ENCODE data around the gene NDST3.
"Not testable (repeated sequence)": the region's sequence is repeated elsewhere in the genome, so short reads cannot be mapped to it uniquely, and the experiment has no call there.

NDST3 gene

DNA sequence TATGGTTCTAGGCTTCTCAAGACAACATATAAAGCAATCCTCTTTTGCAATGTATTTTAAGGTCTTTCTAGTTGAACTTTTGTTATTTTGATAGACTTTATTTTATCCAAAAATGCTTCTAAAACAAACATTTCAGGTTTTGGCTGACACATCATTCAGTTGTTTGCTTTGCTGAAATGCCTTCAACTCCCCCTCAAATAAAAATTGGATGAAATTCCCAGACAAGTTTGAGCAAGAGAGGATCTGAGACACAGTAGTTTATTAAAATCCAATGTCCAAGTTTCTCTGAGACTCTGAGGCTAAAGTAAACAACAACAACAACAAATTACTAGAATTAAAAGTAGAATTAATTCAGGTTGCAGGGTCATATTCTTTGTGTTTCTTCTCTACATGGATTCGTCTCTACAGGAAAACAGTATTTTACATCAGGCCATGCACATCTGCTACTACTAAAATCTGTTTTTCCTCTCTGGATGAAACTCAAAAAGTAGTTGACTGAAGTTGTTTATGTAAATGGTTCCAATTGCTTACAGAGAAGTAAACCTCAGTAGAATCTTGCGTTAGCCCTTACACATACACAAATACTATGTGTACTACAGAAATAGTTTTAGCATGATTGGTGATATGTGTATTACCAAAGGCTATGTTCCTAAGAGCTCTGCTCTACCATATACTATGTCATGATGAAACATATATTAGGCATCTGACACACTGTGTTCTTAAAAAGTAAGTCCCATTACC, 253.6 kb downstream of the NDST3 start:
- Histone ChIP-seq H3K27me3 (ENCODE audit: insufficient read depth, poor library complexity, severe bottlenecking) (no peaks in the 10 kb centered on the region), H3K27ac (replicated peaks) (no peak overlapping the region), H3K4me3 (replicated peaks; ENCODE audit: insufficient read depth, low read length) (no peak overlapping the region)
- DNase-seq (ENCODE audit: low read depth in 1 of 2, low spot score in 1 of 2): no peak
- TF ChIP-seq POLR2AphosphoS5 (IDR thresholded peaks at IDR 0.05; ENCODE audit: low read depth): no peak

DNA sequence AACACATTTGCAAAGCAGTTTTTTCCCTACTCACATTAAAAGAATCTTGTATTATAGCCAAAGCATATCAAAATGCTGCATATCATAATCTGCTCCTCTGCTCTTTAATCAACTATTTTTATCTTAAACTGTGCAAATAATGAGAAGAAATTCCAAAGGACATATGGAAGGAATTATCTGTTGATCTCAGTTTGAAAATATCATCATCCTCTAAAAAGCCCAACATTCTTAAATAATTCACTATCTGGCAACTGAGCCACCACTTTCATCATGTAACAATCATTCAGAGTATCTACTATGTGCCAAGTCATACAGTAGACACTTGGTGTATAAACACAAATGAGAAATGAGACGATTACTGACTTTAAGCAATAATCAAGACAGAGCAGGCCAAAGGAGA, 255.5 kb downstream of the NDST3 start:
- Histone ChIP-seq H3K27me3 (ENCODE audit: insufficient read depth, poor library complexity, severe bottlenecking) (no peaks in the 10 kb centered on the region), H3K27ac (replicated peaks) (no peak overlapping the region), H3K4me3 (replicated peaks; ENCODE audit: insufficient read depth, low read length) (no peak overlapping the region)
- no peak for DNase-seq (ENCODE audit: low read depth in 1 of 2, low spot score in 1 of 2)
- TF ChIP-seq, protein P1, sequence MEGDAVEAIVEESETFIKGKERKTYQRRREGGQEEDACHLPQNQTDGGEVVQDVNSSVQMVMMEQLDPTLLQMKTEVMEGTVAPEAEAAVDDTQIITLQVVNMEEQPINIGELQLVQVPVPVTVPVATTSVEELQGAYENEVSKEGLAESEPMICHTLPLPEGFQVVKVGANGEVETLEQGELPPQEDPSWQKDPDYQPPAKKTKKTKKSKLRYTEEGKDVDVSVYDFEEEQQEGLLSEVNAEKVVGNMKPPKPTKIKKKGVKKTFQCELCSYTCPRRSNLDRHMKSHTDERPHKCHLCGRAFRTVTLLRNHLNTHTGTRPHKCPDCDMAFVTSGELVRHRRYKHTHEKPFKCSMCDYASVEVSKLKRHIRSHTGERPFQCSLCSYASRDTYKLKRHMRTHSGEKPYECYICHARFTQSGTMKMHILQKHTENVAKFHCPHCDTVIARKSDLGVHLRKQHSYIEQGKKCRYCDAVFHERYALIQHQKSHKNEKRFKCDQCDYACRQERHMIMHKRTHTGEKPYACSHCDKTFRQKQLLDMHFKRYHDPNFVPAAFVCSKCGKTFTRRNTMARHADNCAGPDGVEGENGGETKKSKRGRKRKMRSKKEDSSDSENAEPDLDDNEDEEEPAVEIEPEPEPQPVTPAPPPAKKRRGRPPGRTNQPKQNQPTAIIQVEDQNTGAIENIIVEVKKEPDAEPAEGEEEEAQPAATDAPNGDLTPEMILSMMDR (IDR thresholded peaks at IDR 0.05; ENCODE audit: insufficient read depth, low read length): no peak
- TF ChIP-seq POLR2AphosphoS5 (IDR thresholded peaks at IDR 0.05; ENCODE audit: low read depth) (no peak), SPI1 (IDR thresholded peaks at IDR 0.05; ENCODE audit: borderline replicate concordance, low read depth) (no peak), GABPA (IDR thresholded peaks at IDR 0.05; ENCODE audit: low read depth) (no peak)
- TF ChIP-seq, protein P2, sequence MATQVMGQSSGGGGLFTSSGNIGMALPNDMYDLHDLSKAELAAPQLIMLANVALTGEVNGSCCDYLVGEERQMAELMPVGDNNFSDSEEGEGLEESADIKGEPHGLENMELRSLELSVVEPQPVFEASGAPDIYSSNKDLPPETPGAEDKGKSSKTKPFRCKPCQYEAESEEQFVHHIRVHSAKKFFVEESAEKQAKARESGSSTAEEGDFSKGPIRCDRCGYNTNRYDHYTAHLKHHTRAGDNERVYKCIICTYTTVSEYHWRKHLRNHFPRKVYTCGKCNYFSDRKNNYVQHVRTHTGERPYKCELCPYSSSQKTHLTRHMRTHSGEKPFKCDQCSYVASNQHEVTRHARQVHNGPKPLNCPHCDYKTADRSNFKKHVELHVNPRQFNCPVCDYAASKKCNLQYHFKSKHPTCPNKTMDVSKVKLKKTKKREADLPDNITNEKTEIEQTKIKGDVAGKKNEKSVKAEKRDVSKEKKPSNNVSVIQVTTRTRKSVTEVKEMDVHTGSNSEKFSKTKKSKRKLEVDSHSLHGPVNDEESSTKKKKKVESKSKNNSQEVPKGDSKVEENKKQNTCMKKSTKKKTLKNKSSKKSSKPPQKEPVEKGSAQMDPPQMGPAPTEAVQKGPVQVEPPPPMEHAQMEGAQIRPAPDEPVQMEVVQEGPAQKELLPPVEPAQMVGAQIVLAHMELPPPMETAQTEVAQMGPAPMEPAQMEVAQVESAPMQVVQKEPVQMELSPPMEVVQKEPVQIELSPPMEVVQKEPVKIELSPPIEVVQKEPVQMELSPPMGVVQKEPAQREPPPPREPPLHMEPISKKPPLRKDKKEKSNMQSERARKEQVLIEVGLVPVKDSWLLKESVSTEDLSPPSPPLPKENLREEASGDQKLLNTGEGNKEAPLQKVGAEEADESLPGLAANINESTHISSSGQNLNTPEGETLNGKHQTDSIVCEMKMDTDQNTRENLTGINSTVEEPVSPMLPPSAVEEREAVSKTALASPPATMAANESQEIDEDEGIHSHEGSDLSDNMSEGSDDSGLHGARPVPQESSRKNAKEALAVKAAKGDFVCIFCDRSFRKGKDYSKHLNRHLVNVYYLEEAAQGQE (IDR thresholded peaks at IDR 0.05; ENCODE audit: insufficient replicate concordance, low read depth): no peak

DNA sequence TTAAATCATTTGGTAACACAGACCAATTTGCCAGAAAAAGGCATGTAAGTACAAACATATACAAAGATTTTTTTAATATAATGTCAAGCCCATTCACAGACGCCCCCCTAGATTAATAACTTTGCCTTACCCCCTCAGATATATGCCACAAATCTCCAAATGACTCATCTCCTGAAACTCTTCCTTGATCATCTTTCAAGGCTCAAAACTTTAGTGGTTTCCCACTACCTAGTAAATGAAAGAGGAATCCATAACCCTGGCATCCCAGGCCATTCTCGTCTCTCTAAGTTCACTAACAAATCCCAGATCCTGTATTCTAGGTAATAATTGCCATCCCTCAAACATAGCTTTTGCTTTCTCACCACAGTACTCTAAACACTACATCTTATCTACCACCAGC, 256.7 kb downstream of the NDST3 start:
- Histone ChIP-seq H3K27ac (replicated peaks) (no peak overlapping the region), H3K27me3 (ENCODE audit: insufficient read depth, poor library complexity, severe bottlenecking) (no peaks in the 10 kb centered on the region), H3K4me3 (replicated peaks; ENCODE audit: insufficient read depth, low read length) (no peak overlapping the region)
- TF ChIP-seq, protein P1 (IDR thresholded peaks at IDR 0.05; ENCODE audit: insufficient read depth, low read length): no peak
- TF ChIP-seq, protein P2 (IDR thresholded peaks at IDR 0.05; ENCODE audit: insufficient replicate concordance, low read depth): no peak
- TF ChIP-seq GABPA (IDR thresholded peaks at IDR 0.05; ENCODE audit: low read depth) (no peak), SPI1 (IDR thresholded peaks at IDR 0.05; ENCODE audit: borderline replicate concordance, low read depth) (no peak), POLR2AphosphoS5 (IDR thresholded peaks at IDR 0.05; ENCODE audit: low read depth) (no peak)
- DNase-seq (ENCODE audit: low read depth in 1 of 2, low spot score in 1 of 2): no peak

DNA sequence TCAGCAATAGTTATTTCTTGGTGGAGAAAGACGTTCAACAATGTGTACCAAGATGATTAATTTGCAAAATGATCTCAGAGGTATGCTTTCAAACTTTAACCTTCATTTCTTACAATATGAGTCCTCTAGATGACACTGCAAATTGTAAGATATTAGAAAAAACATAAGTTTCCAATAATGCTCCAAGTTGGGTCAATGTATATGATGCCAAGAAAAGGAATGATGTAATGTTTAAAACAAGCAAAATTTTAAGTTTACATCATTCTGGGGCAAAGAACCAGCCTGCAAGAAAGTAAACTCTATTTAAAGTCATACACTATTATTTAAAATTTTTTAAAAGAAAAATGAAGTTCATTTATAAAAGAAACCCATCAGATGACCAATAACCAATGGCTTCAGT, 262.4 kb downstream of the NDST3 start:
- Histone ChIP-seq H3K4me3 (replicated peaks; ENCODE audit: insufficient read depth, low read length) (no peak overlapping the region), H3K27ac (replicated peaks) (no peak overlapping the region), H3K27me3 (ENCODE audit: insufficient read depth, poor library complexity, severe bottlenecking) (no peaks in the 10 kb centered on the region)
- DNase-seq (ENCODE audit: low read depth in 1 of 2, low spot score in 1 of 2): no peak
- TF ChIP-seq GABPA (IDR thresholded peaks at IDR 0.05; ENCODE audit: low read depth) (no peak), SPI1 (IDR thresholded peaks at IDR 0.05; ENCODE audit: borderline replicate concordance, low read depth) (no peak), POLR2AphosphoS5 (IDR thresholded peaks at IDR 0.05; ENCODE audit: low read depth) (no peak)
- TF ChIP-seq, protein P2 (IDR thresholded peaks at IDR 0.05; ENCODE audit: insufficient replicate concordance, low read depth): no peak
- TF ChIP-seq, protein P1 (IDR thresholded peaks at IDR 0.05; ENCODE audit: insufficient read depth, low read length): no peak

DNA sequence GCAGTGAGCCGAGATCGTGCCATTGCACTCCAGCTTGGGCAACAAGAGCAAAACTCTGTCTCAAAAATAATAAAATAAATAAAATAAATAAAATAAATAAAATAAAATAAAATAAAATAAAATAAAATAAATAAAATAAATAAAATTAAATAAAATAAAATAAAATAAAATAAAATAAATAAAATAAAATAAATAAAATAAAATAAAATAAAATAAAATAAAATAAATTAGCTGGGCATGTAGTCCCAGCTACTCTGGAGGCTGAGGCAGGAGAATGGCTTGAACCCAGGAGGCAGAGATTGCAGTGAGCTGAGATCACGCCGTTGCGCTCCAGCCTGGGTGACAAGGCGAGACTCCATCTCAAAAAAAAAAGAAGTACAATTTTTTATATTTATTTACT, 265.3 kb downstream of the NDST3 start:
- H3K4me3 ChIP-seq (replicated peaks; ENCODE audit: insufficient read depth, low read length); DNase-seq (ENCODE audit: low read depth in 1 of 2, low spot score in 1 of 2); H3K27ac ChIP-seq (replicated peaks); H3K27me3 ChIP-seq (ENCODE audit: insufficient read depth, poor library complexity, severe bottlenecking): not testable (repeated sequence)
